GM18861 (cell line): ENCODE results near the gene DTX3.

ENCODE experiments used
- ATAC-seq: cut with Tn5 transposase; IDR thresholded peaks from one replicate; pipeline ENCODE4 v1.9.1; 2021; ENCODE audit not compliant: unreplicated experiment

The DTX3 gene

GRCh38 chr12:57619434-57620244, 15.0 kb downstream of the DTX3 start:
- ATAC-seq, result no peak

- no peak for ATAC-seq
These were observed 15.8 kb downstream of the DTX3 start for GRCh38 chr12:57620245-57620935.

GRCh38 chr12:57620936-57621496, 16.4 kb downstream of the DTX3 start:
- ATAC-seq, result no peak

- no peak for ATAC-seq
These were observed 17.1 kb downstream of the DTX3 start for GRCh38 chr12:57621497-57622292.

- no peak for ATAC-seq
These were observed 17.9 kb downstream of the DTX3 start for GRCh38 chr12:57622293-57623245.

GRCh38 chr12:57623385-57623784, 18.8 kb downstream of the DTX3 start:
- no peak for ATAC-seq

- no peak for ATAC-seq
These were observed 19.3 kb downstream of the DTX3 start for GRCh38 chr12:57623811-57624390.

GRCh38 chr12:57624441-57625220, 20.0 kb downstream of the DTX3 start:
- ATAC-seq, result no peak

GRCh38 chr12:57625261-57626032, 20.8 kb downstream of the DTX3 start:
- no peak for ATAC-seq

GRCh38 chr12:57626111-57626920, 21.7 kb downstream of the DTX3 start:
- ATAC-seq, result no peak

- ATAC-seq, result no peak
These were observed 22.4 kb downstream of the DTX3 start for GRCh38 chr12:57626921-57627445.

- no peak for ATAC-seq
These were observed 23.1 kb downstream of the DTX3 start for GRCh38 chr12:57627501-57628279.

- no peak for ATAC-seq
These were observed 23.9 kb downstream of the DTX3 start for GRCh38 chr12:57628280-57629191.

GRCh38 chr12:57629897-57630471, 25.4 kb downstream of the DTX3 start:
- ATAC-seq, result no peak

- no peak for ATAC-seq
These were observed 26.3 kb downstream of the DTX3 start for GRCh38 chr12:57630891-57631433.
